ENCODE results near the gene NUP50. TPM values are rescaled to one million over a fixed set of nuclear protein-coding genes. Genes with fewer than 3 reads are reported as not detected.

NUP50 gene
- total RNA-seq, 1 experiment from 2014 or later, result 134 TPM

DNA sequence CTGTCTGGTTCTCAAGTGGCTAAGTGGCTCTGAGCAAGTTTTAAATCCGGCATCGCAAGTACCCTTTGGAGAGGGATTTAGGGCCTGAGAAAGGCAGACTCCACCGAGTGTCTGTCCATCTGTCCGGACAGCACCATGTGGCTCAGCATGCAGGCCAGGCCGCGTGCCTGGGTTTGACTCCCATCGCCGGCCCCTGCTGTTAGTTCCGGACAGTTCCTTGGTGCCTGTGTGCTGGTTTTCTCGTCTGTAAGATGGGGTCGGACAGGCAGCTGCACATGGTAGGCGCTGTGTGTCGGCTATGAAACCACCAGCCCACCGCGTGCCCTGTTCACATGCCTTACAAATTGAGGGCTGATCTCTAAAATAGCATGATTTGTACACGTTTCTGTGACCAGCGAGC, 31.0 kb downstream of the NUP50 start:
- Histone ChIP-seq H3K14ac (ENCODE audit: insufficient read depth, low read length) (no peak overlapping the region), H2BK15ac (ENCODE audit: low read depth, low read length) (no peak overlapping the region), H4K91ac (ENCODE audit: insufficient read length, low read depth, low read length) (no peak overlapping the region), H3K4ac (ENCODE audit: low read depth, low read length) (no peak overlapping the region), H3K79me1 (ENCODE audit: insufficient read depth, low read depth, low read length, poor library complexity, severe bottlenecking) (no peaks in the 10 kb centered on the region), H3K9me3 (ENCODE audit: control insufficient read depth, low read depth, low read length) (no peaks in the 10 kb centered on the region), H3K56ac (ENCODE audit: insufficient read length, low read depth, low read length) (no peak overlapping the region), H2BK20ac (ENCODE audit: low read depth, low read length, poor library complexity, severe bottlenecking) (no peak overlapping the region), H2BK5ac (ENCODE audit: insufficient read length, low read length) (no peak overlapping the region), H4K20me1 (ENCODE audit: control insufficient read depth, insufficient read depth, insufficient read length) (no peaks in the 10 kb centered on the region), H3K79me2 (ENCODE audit: insufficient read depth, low read length) (no peaks in the 10 kb centered on the region), H3K23ac (ENCODE audit: insufficient read length, low read depth, low read length) (no peak overlapping the region), H4K5ac (ENCODE audit: insufficient read length, low read depth, low read length) (no peak overlapping the region), H3T11ph (ENCODE audit: low read length) (no peak overlapping the region), H3K23me2 (ENCODE audit: insufficient read length, low read depth, low read length, poor library complexity, severe bottlenecking) (no peaks in the 10 kb centered on the region), H3K4me1 (ENCODE audit: insufficient read depth, low read length) (no peaks in the 10 kb centered on the region; the same call in 1 of the 2 replicates), H2BK12ac (ENCODE audit: insufficient read length, low read depth, low read length) (no peak overlapping the region), H2BK120ac (ENCODE audit: low read depth, low read length, poor library complexity, severe bottlenecking) (no peak overlapping the region), H3K18ac (ENCODE audit: insufficient read length, low read depth, low read length) (no peak overlapping the region), H3K4me2 (ENCODE audit: insufficient read depth, insufficient read length, low read length) (no peak overlapping the region), H2AK5ac (ENCODE audit: insufficient read length, low read length) (no peak overlapping the region), H4K8ac (replicated peaks; ENCODE audit: insufficient read length, low read depth, low read length) (no peak overlapping the region), H3K27ac (ENCODE audit: insufficient read length, low read depth, low read length) (no peak overlapping the region), H3K27me3 (ENCODE audit: insufficient read depth, low read length) (no peaks in the 10 kb centered on the region), H2AFZ (ENCODE audit: low read length) (no peak overlapping the region), H3K9ac (ENCODE audit: extremely low read depth, insufficient read length, low read length) (no peak overlapping the region)
- no peak overlapping the region for H3K4me3 Mint-ChIP-seq
- no CpG with 5 or more reads among the region's 17 CpGs for WGBS (ENCODE audit: extremely low coverage, insufficient read length, low lambda C conversion rate)
- H3K4me1 Mint-ChIP-seq, result peaks cover 37 to 47% of the 10 kb centered on the region in 2 experiments
- no peaks in the 10 kb centered on the region for H3K9me3 Mint-ChIP-seq
- DNase-seq, result no peak
- H3K36me3 Mint-ChIP-seq (ENCODE audit: insufficient read depth in 1 of 3, low read depth in 3 of 3), result peaks cover 3 to 23% (median 21%) of the 10 kb centered on the region in 3 experiments; a peak in 6 of 7 replicates
- TF ChIP-seq CTCF (conservative IDR thresholded peaks at IDR 0.05), result no peak
- H3K27me3 Mint-ChIP-seq (ENCODE audit: low read depth), result no peaks in the 10 kb centered on the region
- H3K27ac Mint-ChIP-seq, result no peak overlapping the region
